DLD1 (cell line): ENCODE measurements around the gene CD59.
"Not testable (repeated sequence)": the region's sequence is repeated elsewhere in the genome, so short reads cannot be mapped to it uniquely, and the experiment has no call there.

Source experiments
- in situ Hi-C: cut with HindIII; loops from 2 replicates; pipeline ENCODE4 v1.10.0; 2017; ENCODE audit warnings: low sequenced_read_pairs

Gene CD59

GRCh38 chr11:33696411-33696810 is 39.8 kb downstream of the CD59 start:
- in situ Hi-C loops: no loop called here

- in situ Hi-C loops: no loop called here
Measured at GRCh38 chr11:33695051-33695566, 41.1 kb downstream of the CD59 start.

DNA sequence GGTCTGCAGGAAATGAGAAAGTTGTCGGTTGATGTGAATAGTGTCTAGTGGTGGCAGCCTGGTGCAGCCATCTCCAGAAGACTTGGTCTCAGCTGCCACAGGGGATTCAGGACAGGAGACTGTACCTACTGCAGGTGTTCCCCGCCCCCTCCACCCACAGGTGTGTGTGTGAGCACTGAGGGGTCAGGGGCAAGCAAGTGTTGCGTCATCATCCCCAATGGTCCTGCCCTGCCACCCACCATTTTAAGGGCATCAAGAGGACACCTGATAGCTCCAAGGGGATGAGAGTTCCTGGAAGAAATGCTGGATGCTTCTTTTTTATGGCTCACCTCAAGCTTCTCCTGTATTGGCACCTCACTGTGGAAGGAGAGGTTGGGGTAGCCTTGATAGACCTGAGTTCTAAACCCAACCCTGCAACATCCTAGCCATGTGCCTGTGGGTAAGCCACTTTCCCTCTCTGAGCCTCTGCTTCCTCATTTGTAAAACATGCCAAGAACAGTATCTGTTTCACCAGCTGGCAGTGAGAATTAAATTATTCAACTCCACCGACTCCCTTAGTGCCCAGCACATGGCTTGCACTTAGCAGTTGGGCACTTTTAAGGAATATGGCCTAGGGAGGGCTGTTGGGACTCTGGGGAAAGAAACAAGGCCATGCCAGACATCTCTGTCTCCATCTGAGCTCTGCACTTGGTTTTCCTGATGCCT is 41.7 kb downstream of the CD59 start:
- in situ Hi-C loops: loop anchor here (5.0 kb wide), 1 partner anchor 327 kb away; no protein-coding TSS in a partner anchor

DNA sequence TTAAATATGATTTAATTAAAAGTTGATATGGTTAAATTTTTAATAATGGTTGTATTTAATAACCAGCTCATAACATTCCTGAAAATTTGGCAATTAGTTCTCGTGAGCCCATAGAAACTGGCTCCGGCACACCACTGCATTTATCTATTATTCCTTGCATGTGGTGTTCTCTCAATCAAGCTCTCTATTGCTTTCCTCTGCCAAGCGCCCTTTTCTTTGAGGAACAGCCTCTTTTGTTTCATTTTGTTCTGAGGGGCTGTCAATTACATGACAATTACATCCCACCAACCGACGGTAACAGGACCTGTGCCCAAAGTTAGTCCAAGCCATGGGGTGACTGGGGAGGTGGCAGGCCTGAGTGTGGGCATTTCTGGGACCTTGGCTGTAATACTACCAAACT is 43.7 kb downstream of the CD59 start:
- in situ Hi-C loops: loop anchor here (5.0 kb wide), 1 partner anchor 325 kb away; no protein-coding TSS in a partner anchor

- in situ Hi-C loops: loop anchor here (5.0 kb wide), 1 partner anchor 325 kb away; no protein-coding TSS in a partner anchor
Measured at GRCh38 chr11:33692013-33692504, 44.2 kb downstream of the CD59 start.

DNA sequence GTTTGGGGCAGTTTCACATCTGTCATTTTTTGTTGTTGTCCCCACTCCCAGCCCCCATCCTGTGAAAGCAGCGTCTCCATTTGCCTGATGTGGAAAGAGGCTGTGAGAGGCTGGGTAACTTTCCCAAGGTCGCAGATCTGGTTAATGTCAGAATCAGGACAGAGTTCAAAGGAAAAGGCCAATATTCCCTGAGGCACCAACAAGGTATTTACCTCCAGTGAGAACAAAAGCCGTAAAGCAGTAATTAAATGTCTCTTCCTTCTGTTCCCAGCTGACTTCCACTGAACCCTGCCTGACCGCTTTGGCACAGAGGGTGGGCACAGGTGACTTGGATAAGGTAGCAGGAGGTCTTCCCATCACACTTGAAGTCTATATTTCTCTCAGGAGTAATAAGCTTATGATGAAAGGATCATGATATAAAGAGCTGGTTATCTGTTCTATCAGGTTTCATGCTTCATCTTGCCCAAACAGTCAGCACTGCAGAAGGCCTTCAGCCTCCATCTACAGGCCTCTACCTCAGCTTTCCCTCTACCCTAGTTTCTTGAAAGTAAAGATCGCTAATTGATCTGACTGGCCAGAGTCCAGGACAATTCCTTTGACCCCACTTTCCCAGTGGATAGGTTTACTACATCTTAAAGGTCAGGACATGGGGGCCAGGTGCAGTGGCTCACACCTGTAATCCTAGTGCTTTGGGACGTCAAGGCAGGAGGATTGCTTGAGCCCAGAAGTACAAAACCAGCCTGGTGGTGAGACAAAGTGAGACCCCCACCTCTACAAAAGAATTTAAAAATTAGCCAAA is 45.0 kb downstream of the CD59 start:
- in situ Hi-C loops: loop anchor here (5.0 kb wide), 1 partner anchor 324 kb away; no protein-coding TSS in a partner anchor

DNA sequence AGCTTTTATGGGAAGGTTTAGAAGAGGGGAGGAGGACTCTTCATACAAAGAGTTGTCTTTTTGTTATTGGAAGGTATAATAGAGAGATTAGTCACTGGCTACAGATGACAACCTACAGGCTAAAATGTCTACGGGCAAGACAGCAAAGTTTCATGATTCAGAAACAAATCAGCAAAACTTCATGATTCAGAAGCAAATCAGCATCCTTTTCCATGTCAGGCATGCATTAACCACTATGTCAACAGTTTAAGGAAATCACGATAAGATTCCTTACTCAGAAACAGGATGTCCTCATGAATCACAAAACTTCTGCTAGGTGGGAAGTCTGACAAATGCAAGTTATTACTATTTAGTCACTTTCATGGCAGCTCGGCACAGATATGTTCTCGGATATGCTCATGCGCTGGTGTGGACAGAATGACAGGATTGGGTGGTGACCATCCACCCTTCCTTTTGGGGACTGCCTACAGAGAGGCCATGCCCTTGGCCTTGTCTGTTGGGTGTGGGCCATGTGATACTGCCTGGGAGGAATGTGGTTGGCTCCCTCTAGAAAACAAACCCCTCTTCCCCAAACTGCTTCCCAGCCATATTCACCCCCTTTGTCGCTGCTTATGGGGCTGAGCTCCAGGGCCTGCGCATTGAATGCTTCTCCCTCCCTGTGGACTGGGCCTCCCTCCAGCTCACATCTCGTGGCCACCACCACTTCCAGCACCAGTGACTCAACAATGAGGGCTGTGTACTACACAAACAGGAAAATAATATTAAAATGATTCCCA is 45.7 kb downstream of the CD59 start:
- in situ Hi-C loops: loop anchor here (5.0 kb wide), 1 partner anchor 323 kb away; no protein-coding TSS in a partner anchor

GRCh38 chr11:33689501-33689900 is 46.7 kb downstream of the CD59 start:
- in situ Hi-C loops: no loop called here

DNA sequence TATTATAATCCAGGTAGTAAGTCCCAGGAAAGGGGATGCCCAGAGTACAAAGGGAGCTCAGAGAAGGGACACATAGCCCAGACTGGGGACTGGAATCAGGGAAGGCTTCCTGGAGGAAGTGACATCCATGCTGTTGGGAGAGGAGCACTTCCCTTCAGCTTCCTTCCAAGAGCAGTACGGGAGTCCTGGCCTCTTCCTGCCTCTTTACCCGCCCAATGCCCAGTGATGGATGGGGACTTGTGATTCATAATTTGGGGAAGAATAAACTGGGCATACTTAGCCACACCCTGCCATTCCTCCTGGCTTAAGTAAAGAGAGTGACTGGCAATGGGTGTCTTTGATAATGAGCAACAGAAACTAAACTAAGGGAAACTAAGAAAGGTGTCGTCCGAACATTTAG is 47.1 kb downstream of the CD59 start:
- in situ Hi-C loops: no loop called here

- in situ Hi-C loops: no loop called here
Measured at GRCh38 chr11:33687733-33688479, 48.3 kb downstream of the CD59 start.

DNA sequence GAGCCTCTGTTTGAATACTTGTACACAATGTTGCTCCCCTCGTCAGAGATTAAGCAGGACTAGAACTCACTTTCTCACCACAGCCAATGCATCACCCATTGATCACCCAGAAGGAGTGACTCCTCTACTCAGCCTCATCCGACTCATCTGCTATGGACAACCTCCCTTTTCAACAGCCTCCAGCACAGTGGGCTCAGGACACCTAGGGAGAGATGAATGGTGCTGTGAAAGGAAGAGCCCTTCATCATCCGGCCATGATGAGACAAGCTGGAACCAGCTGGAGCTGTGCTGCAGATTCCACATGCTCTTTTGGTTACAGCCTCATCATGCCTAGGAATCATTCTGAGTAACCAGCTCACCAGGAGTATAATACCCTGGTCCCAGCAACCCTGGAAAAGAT is 51.1 kb downstream of the CD59 start:
- in situ Hi-C loops: no loop called here

DNA sequence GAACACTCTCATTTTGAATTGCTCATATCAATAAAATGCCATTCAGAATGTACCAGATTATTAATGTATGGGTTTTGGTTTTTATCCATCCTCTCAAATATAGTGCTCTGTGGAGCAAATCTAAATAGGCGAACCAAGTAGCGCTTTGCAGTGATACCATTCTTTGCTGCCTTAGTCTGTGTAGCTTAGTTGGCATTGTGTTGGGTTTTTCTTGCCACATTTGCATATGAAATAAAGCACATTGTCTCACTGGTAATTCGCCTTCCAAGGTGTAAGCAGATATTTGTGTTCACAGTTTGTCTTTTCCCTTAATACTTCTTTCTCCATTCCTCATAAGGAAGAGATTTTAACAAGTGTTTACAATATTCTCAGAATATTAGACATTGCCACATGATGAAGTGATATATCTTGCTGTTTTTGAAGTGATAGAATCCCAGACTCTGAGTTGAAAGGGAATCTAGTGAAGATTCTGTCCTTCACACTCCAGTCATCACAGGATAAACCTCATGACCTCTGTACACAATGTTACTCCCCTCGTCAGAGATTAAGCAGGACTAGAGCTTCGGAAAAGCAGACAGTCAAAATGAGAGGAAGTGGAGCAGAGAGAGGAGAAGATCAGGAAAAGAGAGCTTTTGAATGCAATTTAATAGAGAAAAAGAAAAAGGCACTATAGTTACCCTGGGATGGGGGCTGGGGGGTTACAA is 52.1 kb downstream of the CD59 start:
- in situ Hi-C loops: no loop called here

DNA sequence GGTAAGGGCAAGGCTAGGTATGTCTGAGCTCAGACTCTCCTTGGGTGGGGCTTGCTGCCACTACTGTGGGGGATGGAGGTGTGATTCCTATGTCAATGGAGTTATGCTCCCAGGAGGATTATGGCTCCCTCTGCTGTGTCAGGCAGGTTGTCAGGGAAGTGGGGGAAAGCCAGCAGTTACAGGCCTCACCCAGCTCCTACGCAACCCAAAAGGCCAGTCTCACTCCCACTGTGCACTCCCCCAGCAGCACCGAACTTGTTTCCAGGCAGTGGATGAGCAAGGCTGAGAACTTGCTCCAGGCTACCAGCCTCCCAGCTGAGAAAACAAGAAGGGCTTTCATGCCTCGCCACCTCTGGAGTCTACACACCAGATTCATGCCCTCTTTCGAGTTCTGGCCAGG is 53.8 kb downstream of the CD59 start:
- in situ Hi-C loops: no loop called here

- in situ Hi-C loops: no loop called here
Measured at GRCh38 chr11:33682019-33682418, 54.2 kb downstream of the CD59 start.

- in situ Hi-C loops: not testable (repeated sequence)
Measured at GRCh38 chr11:33678616-33679015, 57.6 kb downstream of the CD59 start.

DNA sequence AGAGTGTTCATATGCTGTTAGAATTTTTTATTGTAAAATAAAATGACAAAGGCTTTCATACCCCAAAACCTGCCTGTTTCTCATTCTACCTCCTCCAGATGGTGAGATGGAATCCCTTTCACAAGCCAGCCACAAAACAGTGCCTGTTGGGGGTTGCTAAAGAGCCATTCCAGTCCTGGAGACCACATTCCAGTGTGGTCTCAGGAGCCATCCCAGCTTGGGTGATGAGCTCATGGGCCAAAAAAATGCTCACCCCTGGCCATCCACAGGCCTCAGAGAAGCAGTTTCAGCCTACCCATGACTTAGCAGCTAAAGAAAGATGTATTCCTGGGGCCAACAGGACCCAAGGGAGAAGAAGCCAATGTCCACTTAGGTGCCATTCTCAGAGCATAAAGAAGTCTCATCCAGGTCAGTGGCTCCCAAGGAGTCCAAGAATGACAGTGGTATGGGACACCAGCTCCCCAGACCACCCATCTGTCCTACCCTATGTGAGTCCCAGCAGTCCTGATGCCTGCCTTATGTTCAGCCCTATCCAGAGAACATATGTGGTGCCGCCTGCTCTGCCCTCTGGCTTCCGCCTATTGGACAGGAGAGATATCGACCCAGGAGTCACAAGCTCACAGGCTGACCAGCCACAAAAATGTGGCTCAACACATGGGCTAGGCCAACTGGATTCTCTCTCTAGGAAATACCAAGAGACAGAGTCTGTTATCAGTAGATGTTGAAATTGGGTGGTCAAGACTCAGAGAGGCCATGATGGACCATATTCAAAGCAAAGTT is 62.0 kb downstream of the CD59 start:
- in situ Hi-C loops: no loop called here

DNA sequence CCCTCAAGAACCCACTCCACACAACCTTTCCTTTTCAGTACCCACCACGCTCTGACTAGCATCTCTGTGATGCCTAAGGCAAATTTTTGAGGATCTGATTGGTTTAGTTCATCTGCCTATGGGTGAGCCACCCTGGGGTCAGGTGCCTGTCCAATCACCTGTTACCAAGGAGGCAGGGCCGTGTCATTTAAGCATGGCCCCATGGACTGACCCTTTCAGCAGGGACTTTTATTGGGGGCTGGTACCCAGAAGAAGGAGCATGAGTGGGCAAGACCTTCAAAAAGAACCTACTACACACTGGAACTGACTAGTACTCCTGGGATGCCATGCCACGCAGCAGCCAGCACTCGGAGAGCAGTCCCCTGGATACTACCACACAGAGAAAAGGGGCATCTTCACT is 64.0 kb downstream of the CD59 start:
- in situ Hi-C loops: no loop called here

DNA sequence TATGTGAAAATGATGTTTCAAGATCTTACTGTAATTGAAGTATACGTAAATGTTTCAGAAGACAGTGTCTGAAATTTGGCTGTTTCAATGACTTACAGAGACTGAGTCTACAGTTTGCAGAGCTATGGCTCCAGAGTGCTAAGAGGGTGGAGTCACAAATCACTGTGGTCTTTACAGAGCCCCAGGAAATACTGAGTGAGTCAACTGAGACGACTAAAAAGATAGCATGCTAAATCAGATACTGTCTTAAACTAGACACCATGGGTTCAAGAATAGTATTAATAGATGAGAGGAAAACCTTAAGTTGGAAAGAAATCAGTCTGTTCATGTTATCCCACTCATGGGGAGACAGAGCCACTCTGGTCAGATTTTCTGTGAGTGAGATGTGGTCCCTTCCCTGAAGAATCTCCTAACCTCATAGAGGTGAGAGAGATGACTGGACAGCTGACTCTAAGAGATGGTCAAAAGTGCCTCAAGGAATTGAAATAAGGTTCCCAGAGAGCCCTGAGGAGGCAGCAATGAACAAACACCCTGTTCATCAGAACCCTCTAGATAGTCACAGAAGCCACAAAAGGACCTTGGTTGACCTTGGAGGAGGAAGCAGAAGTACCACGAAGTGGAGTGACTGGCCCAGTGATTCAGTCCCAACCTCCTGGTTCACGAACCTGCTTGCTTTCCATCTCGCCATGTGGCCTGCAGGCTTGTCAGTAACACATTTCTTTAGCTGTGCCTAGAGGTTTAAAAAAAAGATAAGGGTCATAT is 65.8 kb downstream of the CD59 start:
- in situ Hi-C loops: no loop called here
